Tibial nerve (tissue), 4 donors: Measurements from ENCODE around the gene MUC5B.
"Not testable (repeated sequence)": the region's sequence is repeated elsewhere in the genome, so short reads cannot be mapped to it uniquely, and the experiment has no call there.

ENCODE experiments used
- EP300 ChIP-seq, 2 donors: sonication (generic); formaldehyde crosslinking; IDR thresholded peaks; one replicate each; pipeline ENCODE4 v1.6.1; 2017; ENCODE audit warnings: antibody characterized with exemption in 2 of 2, mild to moderate bottlenecking in 1 of 2
- POLR2A ChIP-seq, 2 donors: fragments of 450-650 bp; IDR thresholded peaks; one replicate each; pipeline ENCODE4 v1.6.1; 2017; ENCODE audit warnings: antibody characterized with exemption in 2 of 2, mild to moderate bottlenecking in 2 of 2, moderate library complexity in 2 of 2
- TF ChIP-seq, protein P1 (sequence below), 5 experiments: fragments of 200-600 bp in 3 of 5; fragments of 450-650 bp in 2 of 5; sonication (generic) in 3 of 5; IDR thresholded peaks; one replicate each; pipeline ENCODE4 v1.5.1; 2016 to 2019; ENCODE audit warnings: antibody characterized with exemption in 5 of 5, mild to moderate bottlenecking in 3 of 5, moderate library complexity in 2 of 5

DNA sequence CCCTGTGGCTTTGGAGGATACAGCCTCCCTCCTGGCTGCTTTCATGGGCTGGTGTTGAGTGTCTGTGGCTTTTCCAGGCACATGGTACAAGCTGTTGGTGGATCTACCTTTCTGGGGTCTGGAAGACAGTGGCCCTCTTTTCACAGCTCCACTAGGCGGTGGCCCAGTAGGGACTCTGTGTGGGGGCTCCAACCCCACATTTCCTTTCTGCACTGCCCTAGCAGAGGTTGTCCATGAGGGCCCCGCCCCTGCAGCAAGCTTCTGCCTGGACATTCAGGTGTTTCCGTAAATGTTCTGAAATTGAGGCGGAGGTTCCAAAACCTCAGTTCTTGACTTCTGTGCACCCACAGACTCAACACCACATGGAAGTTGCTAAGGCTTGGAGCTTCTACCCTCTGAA lies 42.6 kb downstream of the MUC5B start:
- TF ChIP-seq, protein P1, sequence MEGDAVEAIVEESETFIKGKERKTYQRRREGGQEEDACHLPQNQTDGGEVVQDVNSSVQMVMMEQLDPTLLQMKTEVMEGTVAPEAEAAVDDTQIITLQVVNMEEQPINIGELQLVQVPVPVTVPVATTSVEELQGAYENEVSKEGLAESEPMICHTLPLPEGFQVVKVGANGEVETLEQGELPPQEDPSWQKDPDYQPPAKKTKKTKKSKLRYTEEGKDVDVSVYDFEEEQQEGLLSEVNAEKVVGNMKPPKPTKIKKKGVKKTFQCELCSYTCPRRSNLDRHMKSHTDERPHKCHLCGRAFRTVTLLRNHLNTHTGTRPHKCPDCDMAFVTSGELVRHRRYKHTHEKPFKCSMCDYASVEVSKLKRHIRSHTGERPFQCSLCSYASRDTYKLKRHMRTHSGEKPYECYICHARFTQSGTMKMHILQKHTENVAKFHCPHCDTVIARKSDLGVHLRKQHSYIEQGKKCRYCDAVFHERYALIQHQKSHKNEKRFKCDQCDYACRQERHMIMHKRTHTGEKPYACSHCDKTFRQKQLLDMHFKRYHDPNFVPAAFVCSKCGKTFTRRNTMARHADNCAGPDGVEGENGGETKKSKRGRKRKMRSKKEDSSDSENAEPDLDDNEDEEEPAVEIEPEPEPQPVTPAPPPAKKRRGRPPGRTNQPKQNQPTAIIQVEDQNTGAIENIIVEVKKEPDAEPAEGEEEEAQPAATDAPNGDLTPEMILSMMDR (IDR thresholded peaks at IDR 0.05) = not testable (repeated sequence)
- TF ChIP-seq POLR2A, EP300 (IDR thresholded peaks at IDR 0.05): not testable (repeated sequence)
